Vagina (tissue), 2 donors: Measurements from ENCODE around the gene ZBTB20. TPM values are rescaled to one million over a fixed set of nuclear protein-coding genes. Genes with fewer than 3 reads are reported as not detected.
"Not testable (repeated sequence)": the region's sequence is repeated elsewhere in the genome, so short reads cannot be mapped to it uniquely, and the experiment has no call there.

ENCODE experiments used
- DNase-seq, 2 donors: peaks; one replicate each; pipeline ENCODE4 v3.0.0-alpha.2; 2017; ENCODE audit errors: extremely low spot score in 2 of 2
- H3K27ac ChIP-seq: fragments of 200-600 bp; sonication (generic); one replicate; pipeline ENCODE4 v1.5.1; 2019
- H3K27me3 ChIP-seq: fragments of 200-600 bp; sonication (generic); one replicate; pipeline ENCODE4 v1.5.1; 2019
- H3K36me3 ChIP-seq, 2 donors: fragments of 200-600 bp; sonication (generic); one replicate each; pipeline ENCODE4 v1.5.1; 2017 to 2019
- H3K4me1 ChIP-seq: fragments of 200-600 bp; sonication (generic); one replicate; pipeline ENCODE4 v1.5.1; 2019
- H3K4me3 ChIP-seq, 2 donors: fragments of 200-600 bp; sonication (generic); 1 replicate in 1 of 2; 2 replicates in 1 of 2; pipeline ENCODE4 v1.5.1; 2016 to 2019
- H3K9me3 ChIP-seq: fragments of 200-600 bp; sonication (generic); one replicate; pipeline ENCODE4 v1.5.1; 2019
- CTCF ChIP-seq, 3 experiments: fragments of 450-650 bp in 2 of 3; fragments of 200-600 bp in 1 of 3; sonication (generic) in 1 of 3; IDR thresholded peaks; one replicate each; pipeline ENCODE4 v1.5.1; 2017 to 2019; ENCODE audit warnings: antibody characterized with exemption in 3 of 3, mild to moderate bottlenecking in 2 of 3, moderate library complexity in 2 of 3
- POLR2A ChIP-seq, 2 donors: fragments of 450-650 bp; IDR thresholded peaks; one replicate each; pipeline ENCODE4 v1.6.1; 2017; ENCODE audit warnings: antibody characterized with exemption in 2 of 2, mild to moderate bottlenecking in 2 of 2, moderate library complexity in 2 of 2
- POLR2AphosphoS5 ChIP-seq, 2 donors: sonication (generic); formaldehyde crosslinking; IDR thresholded peaks; one replicate each; pipeline ENCODE4 v1.9.0; 2017; ENCODE audit warnings: antibody characterized with exemption in 2 of 2, mild to moderate bottlenecking in 2 of 2, low read depth in 1 of 2; ENCODE audit not compliant: insufficient read depth in 1 of 2
- intact Hi-C: fragments of 100-400 bp; cut with DNase I; formaldehyde crosslinking; loops from one replicate; pipeline ENCODE4 v1.15.1; 2023
- total RNA-seq: library from RNA; depleted of rRNA; stranded (reverse); fragments of >200 nt; gene quantifications from one replicate; pipeline ENCODE4 v1.2.3, GENCODE V29; 2016

Gene ZBTB20
- total RNA-seq, 1 donor from 2014 or later, result 64.8 TPM

- no peaks in the 10 kb centered on the region for H3K36me3 ChIP-seq
- no peak overlapping the region for H3K27ac ChIP-seq
- H3K9me3 ChIP-seq, result no peaks in the 10 kb centered on the region
- intact Hi-C loops, result no loop called here
- no peak overlapping the region for H3K4me3 ChIP-seq
- no peak for DNase-seq
- H3K27me3 ChIP-seq, result no peaks in the 10 kb centered on the region
- no peaks in the 10 kb centered on the region for H3K4me1 ChIP-seq
- no peak for TF ChIP-seq CTCF (IDR thresholded peaks at IDR 0.05)
- no peak for TF ChIP-seq POLR2AphosphoS5 (IDR thresholded peaks at IDR 0.05; ENCODE audit: insufficient read depth in 1 of 2, low read depth in 1 of 2)
- no peak for TF ChIP-seq POLR2A (IDR thresholded peaks at IDR 0.05)
Measured at GRCh38 chr3:114824014-114824413, 323.1 kb downstream of the ZBTB20 start.

- Histone ChIP-seq H3K4me1 (no peaks in the 10 kb centered on the region), H3K4me3 (no peak overlapping the region), H3K36me3 (no peaks in the 10 kb centered on the region), H3K27me3 (no peaks in the 10 kb centered on the region), H3K9me3 (no peaks in the 10 kb centered on the region), H3K27ac (no peak overlapping the region)
- intact Hi-C loops, result no loop called here
- no peak for DNase-seq
- no peak for TF ChIP-seq CTCF (IDR thresholded peaks at IDR 0.05)
- TF ChIP-seq POLR2AphosphoS5 (IDR thresholded peaks at IDR 0.05; ENCODE audit: insufficient read depth in 1 of 2, low read depth in 1 of 2), result no peak
Measured at GRCh38 chr3:114823061-114823460, 324.0 kb downstream of the ZBTB20 start.

GRCh38 chr3:114816052-114816451 lies 331.0 kb downstream of the ZBTB20 start:
- no peaks in the 10 kb centered on the region for H3K4me1 ChIP-seq
- intact Hi-C loops, result no loop called here
- TF ChIP-seq POLR2AphosphoS5 (IDR thresholded peaks at IDR 0.05; ENCODE audit: insufficient read depth in 1 of 2, low read depth in 1 of 2), result no peak
- no peak for TF ChIP-seq POLR2A (IDR thresholded peaks at IDR 0.05)
- TF ChIP-seq CTCF (IDR thresholded peaks at IDR 0.05), result no peak
- H3K4me3 ChIP-seq, result no peak overlapping the region
- H3K36me3 ChIP-seq, result no peaks in the 10 kb centered on the region
- H3K27ac ChIP-seq, result no peak overlapping the region
- H3K9me3 ChIP-seq, result no peaks in the 10 kb centered on the region
- DNase-seq, result no peak
- no peaks in the 10 kb centered on the region for H3K27me3 ChIP-seq

- H3K9me3 ChIP-seq, H3K4me1 ChIP-seq, H3K4me3 ChIP-seq, H3K27me3 ChIP-seq, intact Hi-C loops, H3K36me3 ChIP-seq, H3K27ac ChIP-seq, DNase-seq: not testable (repeated sequence)
Measured at GRCh38 chr3:114812541-114813238, 334.4 kb downstream of the ZBTB20 start.

GRCh38 chr3:114809668-114810413 lies 337.2 kb downstream of the ZBTB20 start:
- H3K27me3 ChIP-seq, result no peaks in the 10 kb centered on the region
- TF ChIP-seq CTCF (IDR thresholded peaks at IDR 0.05), result no peak
- no peak for TF ChIP-seq POLR2AphosphoS5 (IDR thresholded peaks at IDR 0.05; ENCODE audit: insufficient read depth in 1 of 2, low read depth in 1 of 2)
- TF ChIP-seq POLR2A (IDR thresholded peaks at IDR 0.05), result no peak
- H3K27ac ChIP-seq, result no peak overlapping the region
- no peak for DNase-seq
- no peak overlapping the region for H3K4me3 ChIP-seq
- H3K9me3 ChIP-seq, result no peaks in the 10 kb centered on the region
- H3K36me3 ChIP-seq, result no peaks in the 10 kb centered on the region
- intact Hi-C loops, result no loop called here
- H3K4me1 ChIP-seq, result no peaks in the 10 kb centered on the region
